Esophagus muscularis mucosa (tissue), 4 donors: Measurements from ENCODE around the gene SEC61G. TPM values are rescaled to one million over a fixed set of nuclear protein-coding genes. Genes with fewer than 3 reads are reported as not detected.

Source experiments
- DNase-seq: peaks from one replicate; pipeline ENCODE4 v3.0.0-alpha.2; 2017; ENCODE audit errors: extremely low spot score
- H3K27ac ChIP-seq, 4 donors: fragments of 200-600 bp; sonication (generic); replicated peaks in 1 of 4; 1 replicate in 3 of 4; 2 replicates in 1 of 4; pipeline ENCODE4 v1.5.1; 2016 to 2019; ENCODE audit warnings: mild to moderate bottlenecking in 1 of 4
- H3K27me3 ChIP-seq, 4 donors: fragments of 200-600 bp; sonication (generic); one replicate each; pipeline versions ENCODE4 v1.5.1 to v1.6.0; 2016 to 2019
- H3K36me3 ChIP-seq, 4 donors: fragments of 200-600 bp; sonication (generic); one replicate each; pipeline ENCODE4 v1.5.1; 2016 to 2019
- H3K4me1 ChIP-seq, 4 donors: fragments of 200-600 bp; sonication (generic); one replicate each; pipeline ENCODE4 v1.5.1; 2016 to 2019
- H3K4me3 ChIP-seq, 4 donors: fragments of 200-600 bp; sonication (generic); 1 replicate in 2 of 4; 2 replicates in 2 of 4; pipeline ENCODE4 v1.5.1; 2016 to 2019; ENCODE audit warnings: mild to moderate bottlenecking in 4 of 4, moderate library complexity in 1 of 4
- H3K9me3 ChIP-seq, 4 donors: fragments of 200-600 bp; sonication (generic); 1 replicate in 3 of 4; 2 replicates in 1 of 4; pipeline ENCODE4 v1.5.1; 2016 to 2019
- EP300 ChIP-seq: sonication (generic); formaldehyde crosslinking; IDR thresholded peaks from one replicate; pipeline ENCODE4 v1.6.1; 2017; ENCODE audit warnings: antibody characterized with exemption
- POLR2A ChIP-seq: fragments of 450-650 bp; IDR thresholded peaks from one replicate; pipeline ENCODE4 v1.6.1; 2017; ENCODE audit warnings: antibody characterized with exemption, moderate library complexity, mild to moderate bottlenecking, low read depth
- POLR2AphosphoS5 ChIP-seq, 2 donors: sonication (generic); formaldehyde crosslinking; IDR thresholded peaks; one replicate each; pipeline ENCODE4 v1.6.1; 2017; ENCODE audit warnings: antibody characterized with exemption in 2 of 2
- WGBS: methylation state at CpG from one replicate; pipeline ENCODE4 v1.1.5; 2018; 5-methylcytosine and 5-hydroxymethylcytosine counted together
- intact Hi-C: fragments of 100-400 bp; cut with DNase I; formaldehyde crosslinking; loops from one replicate; pipeline ENCODE4 v1.15.1; 2023
- total RNA-seq, 4 donors: library from RNA; depleted of rRNA; stranded (reverse); fragments of >200 nt; gene quantifications; one replicate each; pipeline versions ENCODE4 v1.1.0 to v1.2.1, GENCODE V29; 2016
- TF ChIP-seq, protein P1 (sequence below), 3 experiments: fragments of 200-600 bp in 2 of 3; fragments of 450-650 bp in 1 of 3; sonication (generic) in 2 of 3; IDR thresholded peaks; one replicate each; pipeline ENCODE4 v1.5.1; 2017 to 2019; ENCODE audit warnings: antibody characterized with exemption in 3 of 3, mild to moderate bottlenecking in 2 of 3, moderate library complexity in 1 of 3

SEC61G gene
- total RNA-seq, 4 donors from 2014 or later, result 85.6 to 242 (median 148) TPM

DNA sequence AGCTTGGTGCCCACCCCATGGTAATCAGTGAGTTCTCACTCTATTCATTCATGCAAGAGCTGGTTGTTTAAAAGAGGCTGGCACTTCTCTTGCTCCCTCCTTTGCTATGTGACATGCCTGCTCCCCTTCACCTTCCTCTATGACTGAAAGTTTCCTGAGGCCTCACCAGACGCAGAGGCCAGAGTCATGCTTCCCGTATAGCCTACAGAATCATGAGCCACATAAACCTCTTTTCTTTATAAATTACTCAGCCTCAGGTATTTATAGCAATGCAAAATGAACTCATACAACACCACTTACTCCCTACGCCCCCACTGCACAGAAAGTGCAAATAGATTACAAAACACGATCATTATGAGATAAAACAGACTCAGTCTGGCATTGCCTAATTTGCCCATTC, 39.0 kb downstream of the SEC61G start:
- H3K27me3 ChIP-seq, result no peaks in the 10 kb centered on the region
- intact Hi-C loops, result no loop called here
- no peaks in the 10 kb centered on the region for H3K36me3 ChIP-seq
- no peak for DNase-seq
- no peaks in the 10 kb centered on the region for H3K4me1 ChIP-seq
- no peak overlapping the region for H3K27ac ChIP-seq
- TF ChIP-seq POLR2AphosphoS5 (IDR thresholded peaks at IDR 0.05), result no peak
- TF ChIP-seq, protein P1, sequence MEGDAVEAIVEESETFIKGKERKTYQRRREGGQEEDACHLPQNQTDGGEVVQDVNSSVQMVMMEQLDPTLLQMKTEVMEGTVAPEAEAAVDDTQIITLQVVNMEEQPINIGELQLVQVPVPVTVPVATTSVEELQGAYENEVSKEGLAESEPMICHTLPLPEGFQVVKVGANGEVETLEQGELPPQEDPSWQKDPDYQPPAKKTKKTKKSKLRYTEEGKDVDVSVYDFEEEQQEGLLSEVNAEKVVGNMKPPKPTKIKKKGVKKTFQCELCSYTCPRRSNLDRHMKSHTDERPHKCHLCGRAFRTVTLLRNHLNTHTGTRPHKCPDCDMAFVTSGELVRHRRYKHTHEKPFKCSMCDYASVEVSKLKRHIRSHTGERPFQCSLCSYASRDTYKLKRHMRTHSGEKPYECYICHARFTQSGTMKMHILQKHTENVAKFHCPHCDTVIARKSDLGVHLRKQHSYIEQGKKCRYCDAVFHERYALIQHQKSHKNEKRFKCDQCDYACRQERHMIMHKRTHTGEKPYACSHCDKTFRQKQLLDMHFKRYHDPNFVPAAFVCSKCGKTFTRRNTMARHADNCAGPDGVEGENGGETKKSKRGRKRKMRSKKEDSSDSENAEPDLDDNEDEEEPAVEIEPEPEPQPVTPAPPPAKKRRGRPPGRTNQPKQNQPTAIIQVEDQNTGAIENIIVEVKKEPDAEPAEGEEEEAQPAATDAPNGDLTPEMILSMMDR (IDR thresholded peaks at IDR 0.05), result no peak
- TF ChIP-seq POLR2A, result no peak
- no peak for TF ChIP-seq EP300
- H3K9me3 ChIP-seq, result no peaks in the 10 kb centered on the region
- H3K4me3 ChIP-seq, result no peak overlapping the region
- WGBS, result 82% methylated on average over 4 of the region's 4 CpGs

DNA sequence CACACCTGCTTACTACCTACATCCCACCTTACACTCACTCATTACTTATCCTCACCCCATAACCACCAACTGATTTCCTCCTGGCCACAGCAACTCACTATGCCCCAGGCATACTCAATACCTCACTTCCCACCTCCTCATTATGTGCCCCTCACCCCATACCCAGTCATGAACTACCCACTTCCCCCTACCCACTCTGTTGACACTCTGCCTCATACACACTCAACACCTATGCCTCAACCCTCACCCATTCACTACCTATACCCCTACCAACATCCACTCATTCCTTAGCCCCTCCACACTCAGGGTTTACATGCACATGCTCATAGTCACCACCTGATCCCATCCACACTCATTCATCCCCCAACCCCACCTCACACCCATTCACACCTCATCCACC, 39.6 kb downstream of the SEC61G start:
- H3K9me3 ChIP-seq, result no peaks in the 10 kb centered on the region
- intact Hi-C loops, result no loop called here
- H3K27me3 ChIP-seq, result no peaks in the 10 kb centered on the region
- H3K4me1 ChIP-seq, result no peaks in the 10 kb centered on the region
- H3K36me3 ChIP-seq, result no peaks in the 10 kb centered on the region
- no peak overlapping the region for H3K27ac ChIP-seq
- TF ChIP-seq, protein P1 (IDR thresholded peaks at IDR 0.05), result no peak
- TF ChIP-seq POLR2A (no peak), POLR2AphosphoS5 (IDR thresholded peaks at IDR 0.05) (no peak), EP300 (no peak)
- DNase-seq, result no peak
- H3K4me3 ChIP-seq, result no peak overlapping the region

DNA sequence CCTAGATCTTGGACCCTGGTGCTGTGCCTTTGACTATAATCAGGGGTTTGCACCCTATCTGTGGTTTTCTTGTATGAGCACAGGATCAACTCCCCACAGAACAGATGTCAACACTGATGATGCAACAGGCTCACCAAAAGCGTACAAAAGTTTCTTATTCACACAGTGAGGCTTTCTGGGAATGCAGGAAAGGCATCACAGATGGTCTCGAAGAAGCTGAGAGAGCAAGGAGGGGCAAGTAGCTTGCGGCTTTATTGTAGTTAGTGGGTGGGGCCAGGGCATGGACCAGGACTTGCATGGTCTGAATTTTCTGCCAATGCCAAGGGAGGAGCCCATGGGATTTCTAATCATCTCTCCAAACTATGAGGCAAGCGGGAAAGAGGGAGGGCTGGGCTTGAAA, 46.2 kb downstream of the SEC61G start:
- H3K4me1 ChIP-seq, result no peaks in the 10 kb centered on the region
- H3K4me3 ChIP-seq, result no peak overlapping the region
- no peak overlapping the region for H3K27ac ChIP-seq
- H3K36me3 ChIP-seq, result no peaks in the 10 kb centered on the region
- intact Hi-C loops, result no loop called here
- DNase-seq, result no peak
- TF ChIP-seq POLR2A, result no peak
- TF ChIP-seq EP300, result no peak
- TF ChIP-seq, protein P1 (IDR thresholded peaks at IDR 0.05), result no peak
- TF ChIP-seq POLR2AphosphoS5 (IDR thresholded peaks at IDR 0.05), result no peak
- no peaks in the 10 kb centered on the region for H3K27me3 ChIP-seq
- WGBS, result 86% methylated on average over 4 of the region's 4 CpGs
- peaks cover 0 to 8% (median 3%) of the 10 kb centered on the region in 4 donors for H3K9me3 ChIP-seq

DNA sequence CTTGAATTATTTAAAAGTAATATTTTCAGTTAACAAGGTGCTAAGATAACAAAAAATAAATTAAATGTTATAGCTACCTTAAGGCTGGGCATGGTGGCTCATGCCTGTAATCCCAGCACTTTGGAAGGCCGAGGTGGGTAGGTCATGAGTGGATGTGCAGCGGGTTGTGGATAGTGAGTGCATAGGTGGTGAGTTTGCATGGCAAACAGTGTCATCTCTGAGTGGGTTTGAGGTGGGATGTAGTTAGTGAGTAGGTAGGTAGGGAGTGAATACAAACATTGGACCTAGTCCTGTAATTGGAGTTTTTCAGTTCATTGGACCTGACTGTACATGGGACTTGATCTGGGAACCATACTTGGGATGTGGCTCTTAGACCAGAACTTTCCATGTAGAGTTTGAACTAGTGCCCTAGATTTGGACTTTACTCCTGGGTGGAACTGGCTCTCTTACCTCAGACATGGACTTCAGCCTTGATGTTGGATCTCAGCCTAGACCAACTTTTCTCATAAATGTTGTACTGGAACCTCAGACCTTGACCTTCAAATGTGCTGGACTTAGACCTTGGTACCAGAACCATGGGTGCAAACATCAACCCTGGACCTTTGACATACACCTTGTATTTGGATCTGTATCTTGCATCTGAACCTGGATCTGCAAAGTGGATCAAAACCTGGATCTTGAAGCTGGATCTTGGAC, 47.0 kb downstream of the SEC61G start:
- TF ChIP-seq EP300, result no peak
- no peak for TF ChIP-seq POLR2AphosphoS5 (IDR thresholded peaks at IDR 0.05)
- TF ChIP-seq, protein P1 (IDR thresholded peaks at IDR 0.05), result no peak
- TF ChIP-seq POLR2A, result no peak
- Histone ChIP-seq H3K9me3 (peaks cover 0 to 11% (median 3%) of the 10 kb centered on the region in 4 donors), H3K36me3 (no peaks in the 10 kb centered on the region), H3K27ac (no peak overlapping the region), H3K4me1 (no peaks in the 10 kb centered on the region), H3K27me3 (no peaks in the 10 kb centered on the region), H3K4me3 (no peak overlapping the region)
- DNase-seq, result no peak
- 86% methylated on average over 2 of the region's 2 CpGs for WGBS
- intact Hi-C loops, result no loop called here

DNA sequence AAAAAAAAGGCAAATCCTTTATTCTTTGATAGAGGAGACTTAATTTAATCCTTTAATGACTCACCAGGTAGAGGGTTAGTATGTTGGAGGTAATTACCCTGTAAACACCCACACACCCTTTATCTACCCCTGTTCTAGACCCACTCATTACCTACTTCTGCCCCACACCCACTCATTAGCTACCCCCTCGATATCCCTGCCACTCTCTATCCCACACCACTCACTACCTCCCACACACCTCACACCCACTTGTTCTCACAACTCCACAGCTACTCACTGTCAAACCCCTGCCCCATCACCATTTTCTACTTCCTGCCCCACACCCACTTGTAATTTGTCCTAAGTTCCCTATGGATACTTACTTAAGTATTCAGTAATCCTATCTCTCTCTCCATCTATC, 49.7 kb downstream of the SEC61G start:
- Histone ChIP-seq H3K36me3 (no peaks in the 10 kb centered on the region), H3K4me3 (no peak overlapping the region), H3K9me3 (peaks cover 0 to 11% (median 3%) of the 10 kb centered on the region in 4 donors), H3K27me3 (no peaks in the 10 kb centered on the region), H3K4me1 (no peaks in the 10 kb centered on the region), H3K27ac (no peak overlapping the region)
- intact Hi-C loops, result no loop called here
- TF ChIP-seq, protein P1 (IDR thresholded peaks at IDR 0.05), result no peak
- TF ChIP-seq POLR2A (no peak), EP300 (no peak), POLR2AphosphoS5 (IDR thresholded peaks at IDR 0.05) (no peak)
- 81% methylated on average over 1 of the region's 1 CpG for WGBS
- DNase-seq, result no peak
